ENCODE measurements around the gene RAF1.

DNA sequence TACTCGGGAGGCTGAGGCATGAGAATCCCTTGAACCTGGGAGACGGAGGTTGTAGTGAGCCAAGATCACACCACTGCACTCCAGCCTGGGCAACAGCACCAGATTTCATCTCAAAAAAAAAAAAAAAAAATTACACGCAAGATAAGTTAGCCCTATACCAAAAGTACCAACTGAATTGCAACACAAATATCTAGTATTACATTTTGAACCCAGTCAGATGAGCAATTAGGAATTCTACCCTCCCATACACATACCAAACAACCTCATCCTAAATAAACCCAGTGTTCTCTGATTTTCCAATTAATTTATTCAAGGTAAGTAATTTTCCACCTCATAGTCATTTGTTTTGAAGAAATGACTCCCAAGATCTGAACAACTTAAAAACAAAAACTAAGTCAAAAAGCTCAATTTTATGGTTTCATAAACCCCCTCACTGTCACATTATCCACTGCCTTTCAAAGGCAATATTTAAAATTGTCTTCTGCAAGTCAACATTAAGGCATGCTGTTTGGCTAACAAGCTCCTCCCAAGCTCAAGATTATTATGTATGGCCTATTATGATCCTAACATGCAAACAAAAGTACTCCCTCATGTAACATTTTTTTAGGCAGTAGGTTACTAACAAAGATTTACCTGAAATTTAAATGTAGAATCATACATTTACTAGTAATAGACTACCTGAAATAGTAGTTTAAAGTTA, 4.5 kb downstream of the RAF1 start:
- TF ChIP-seq, protein P1, sequence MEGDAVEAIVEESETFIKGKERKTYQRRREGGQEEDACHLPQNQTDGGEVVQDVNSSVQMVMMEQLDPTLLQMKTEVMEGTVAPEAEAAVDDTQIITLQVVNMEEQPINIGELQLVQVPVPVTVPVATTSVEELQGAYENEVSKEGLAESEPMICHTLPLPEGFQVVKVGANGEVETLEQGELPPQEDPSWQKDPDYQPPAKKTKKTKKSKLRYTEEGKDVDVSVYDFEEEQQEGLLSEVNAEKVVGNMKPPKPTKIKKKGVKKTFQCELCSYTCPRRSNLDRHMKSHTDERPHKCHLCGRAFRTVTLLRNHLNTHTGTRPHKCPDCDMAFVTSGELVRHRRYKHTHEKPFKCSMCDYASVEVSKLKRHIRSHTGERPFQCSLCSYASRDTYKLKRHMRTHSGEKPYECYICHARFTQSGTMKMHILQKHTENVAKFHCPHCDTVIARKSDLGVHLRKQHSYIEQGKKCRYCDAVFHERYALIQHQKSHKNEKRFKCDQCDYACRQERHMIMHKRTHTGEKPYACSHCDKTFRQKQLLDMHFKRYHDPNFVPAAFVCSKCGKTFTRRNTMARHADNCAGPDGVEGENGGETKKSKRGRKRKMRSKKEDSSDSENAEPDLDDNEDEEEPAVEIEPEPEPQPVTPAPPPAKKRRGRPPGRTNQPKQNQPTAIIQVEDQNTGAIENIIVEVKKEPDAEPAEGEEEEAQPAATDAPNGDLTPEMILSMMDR (IDR thresholded peaks at IDR 0.05) = no peak
- TF ChIP-seq TCF7L2 (IDR thresholded peaks at IDR 0.05; ENCODE audit: low read depth, low read length) (no peak), POLR2AphosphoS5 (IDR thresholded peaks at IDR 0.05; ENCODE audit: low read depth, low read length) (no peak), REST (IDR thresholded peaks at IDR 0.05; ENCODE audit: insufficient read depth in 1 of 2, low read depth in 2 of 2, low read length in 1 of 2) (no peak), SIN3A (IDR thresholded peaks at IDR 0.05; ENCODE audit: borderline replicate concordance, insufficient read depth, low read depth, low read length) (no peak)
